HG02759 (cell line): Measurements from ENCODE around the gene CHST3.
"Not testable (repeated sequence)": the region's sequence is repeated elsewhere in the genome, so short reads cannot be mapped to it uniquely, and the experiment has no call there.

Source experiments
- ATAC-seq: cut with Tn5 transposase; IDR thresholded peaks from one replicate; pipeline ENCODE4 v1.9.1; 2021; ENCODE audit warnings: mild to moderate bottlenecking, moderate library complexity; ENCODE audit not compliant: unreplicated experiment

The CHST3 gene

DNA sequence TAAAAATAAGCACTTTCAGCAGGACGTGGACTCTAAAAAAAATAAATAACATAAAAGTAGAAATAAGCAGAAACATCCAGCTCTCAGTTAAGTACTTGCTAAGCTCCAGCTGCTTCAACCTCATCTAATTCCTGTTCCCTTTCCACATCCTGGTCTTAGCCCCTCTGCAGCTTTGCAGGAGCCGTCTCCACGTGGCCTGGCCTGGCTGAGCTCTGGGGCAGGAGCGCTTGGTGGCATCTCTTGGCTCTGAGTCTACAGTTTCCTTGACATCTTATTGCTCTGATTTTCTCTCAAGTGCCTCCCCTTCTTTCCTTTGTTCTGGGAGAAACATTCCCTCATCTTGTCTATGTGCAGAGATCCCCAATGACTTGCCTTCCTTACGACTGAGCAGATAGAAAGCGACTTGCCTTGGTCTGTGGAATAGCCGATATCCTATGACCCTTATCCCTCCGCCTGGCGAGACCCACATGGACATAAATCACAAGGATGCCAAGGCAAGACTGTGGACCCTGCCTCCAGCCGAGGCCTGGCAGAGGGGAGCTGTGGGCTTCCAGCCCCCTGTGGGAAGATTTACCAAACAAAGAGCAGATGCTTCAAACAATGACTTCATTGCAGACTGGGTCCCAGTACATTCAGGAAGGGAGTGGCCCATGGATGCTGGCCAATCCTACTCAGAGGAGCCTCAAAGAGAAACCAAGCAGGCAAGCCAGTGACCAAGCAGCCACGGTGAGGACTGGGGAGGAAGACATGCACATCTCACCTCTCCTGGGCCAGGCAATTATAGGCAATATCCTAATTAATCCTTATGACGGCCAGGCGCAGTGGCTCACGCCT, 62.3 kb downstream of the CHST3 start:
- no peak for ATAC-seq

DNA sequence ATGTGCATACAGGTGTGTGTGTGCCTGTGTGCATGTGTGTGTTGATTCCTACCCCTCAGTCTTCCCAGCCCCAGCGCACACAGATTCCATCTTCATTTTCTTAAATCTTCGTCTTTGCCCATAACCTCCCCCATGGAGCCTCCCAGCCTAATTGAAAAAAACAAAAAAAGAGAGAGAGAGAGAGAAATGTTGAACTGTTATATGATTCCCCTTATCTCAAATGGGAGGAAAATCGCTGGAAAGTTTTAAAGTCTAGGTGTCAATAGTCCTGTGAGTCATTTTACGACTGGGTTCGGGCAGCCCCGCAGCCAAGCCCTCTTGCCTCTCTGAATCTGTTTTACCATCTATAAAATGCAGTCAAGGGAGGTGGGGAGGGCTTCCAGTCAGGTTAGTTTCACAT, 63.3 kb downstream of the CHST3 start:
- ATAC-seq, result no peak

DNA sequence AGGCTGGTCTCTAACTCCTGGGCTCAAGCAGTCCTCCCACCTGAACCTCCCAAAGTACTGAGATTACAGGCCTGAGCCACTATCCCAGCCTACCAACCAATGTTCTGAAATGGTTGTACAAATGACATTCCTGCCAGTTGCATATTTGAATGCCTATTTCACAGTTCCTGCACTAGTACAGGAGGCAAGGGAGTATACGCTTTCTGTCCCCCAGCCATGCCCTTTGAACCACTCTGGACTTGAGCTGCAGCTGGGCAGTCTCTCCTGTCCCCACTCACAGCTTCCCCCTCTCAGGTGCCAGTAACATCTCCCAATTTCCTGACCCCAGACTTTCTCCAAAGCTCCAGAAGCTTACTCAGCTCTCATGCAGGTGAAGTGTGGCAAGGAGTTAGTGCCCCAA, 65.2 kb downstream of the CHST3 start:
- ATAC-seq, result no peak

DNA sequence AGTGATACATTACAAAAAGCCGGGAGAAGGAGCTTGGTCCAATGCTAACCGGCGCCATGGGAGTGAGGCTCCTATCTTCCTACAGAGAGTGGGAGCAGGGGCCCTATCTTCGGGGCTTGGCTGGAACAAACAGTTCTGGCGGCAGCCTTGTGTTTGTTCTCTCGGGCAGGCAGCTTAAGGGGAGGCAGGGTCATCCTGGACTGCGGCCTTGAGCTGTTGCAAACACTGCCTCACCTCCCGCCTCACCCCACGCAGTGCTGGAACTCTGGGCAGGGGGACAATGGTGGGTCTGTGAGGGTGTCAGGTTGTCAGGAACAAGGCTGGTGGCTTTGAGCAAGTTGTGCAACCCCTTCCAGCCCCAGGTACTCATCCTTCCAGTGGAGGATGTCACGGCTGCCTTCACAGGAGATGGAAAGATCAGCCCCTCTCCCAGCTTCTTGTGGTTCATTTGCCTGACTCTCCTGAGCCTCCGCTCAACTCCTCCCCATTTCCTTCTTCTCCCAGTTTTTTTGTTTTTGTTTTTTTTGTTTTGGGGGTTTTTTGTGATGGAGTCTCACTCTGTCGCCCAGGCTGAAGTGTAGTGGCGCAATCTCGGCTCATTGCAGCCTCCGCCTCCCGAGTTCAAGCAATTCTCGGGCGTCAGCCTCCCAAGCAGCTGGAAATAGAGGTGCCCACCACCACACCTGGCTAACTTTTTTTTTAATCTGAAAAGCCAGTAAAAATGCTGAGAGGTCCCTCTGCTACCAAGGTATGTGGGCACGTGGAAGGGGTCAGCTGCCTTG, 66.8 kb downstream of the CHST3 start:
- ATAC-seq, result no peak

DNA sequence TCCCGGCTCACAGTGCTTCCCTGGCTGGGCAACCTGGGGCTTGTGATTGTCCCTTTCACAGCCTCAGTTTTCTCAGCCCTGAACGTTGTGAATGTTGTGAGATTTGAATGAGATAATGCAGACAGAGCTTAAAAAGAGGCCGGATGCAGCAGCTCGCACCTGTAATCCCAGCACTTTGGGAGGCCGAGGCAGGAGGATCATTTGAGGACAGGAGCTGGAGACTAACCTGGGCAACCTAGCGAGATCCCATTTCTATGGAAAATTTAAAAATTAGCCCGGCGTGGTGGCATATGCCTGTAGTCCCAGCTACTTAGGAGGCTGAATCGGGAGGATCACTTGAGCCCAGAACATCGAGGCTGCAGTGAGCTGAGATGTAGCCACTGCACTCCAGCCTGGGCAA, 67.5 kb downstream of the CHST3 start:
- no peak for ATAC-seq

DNA sequence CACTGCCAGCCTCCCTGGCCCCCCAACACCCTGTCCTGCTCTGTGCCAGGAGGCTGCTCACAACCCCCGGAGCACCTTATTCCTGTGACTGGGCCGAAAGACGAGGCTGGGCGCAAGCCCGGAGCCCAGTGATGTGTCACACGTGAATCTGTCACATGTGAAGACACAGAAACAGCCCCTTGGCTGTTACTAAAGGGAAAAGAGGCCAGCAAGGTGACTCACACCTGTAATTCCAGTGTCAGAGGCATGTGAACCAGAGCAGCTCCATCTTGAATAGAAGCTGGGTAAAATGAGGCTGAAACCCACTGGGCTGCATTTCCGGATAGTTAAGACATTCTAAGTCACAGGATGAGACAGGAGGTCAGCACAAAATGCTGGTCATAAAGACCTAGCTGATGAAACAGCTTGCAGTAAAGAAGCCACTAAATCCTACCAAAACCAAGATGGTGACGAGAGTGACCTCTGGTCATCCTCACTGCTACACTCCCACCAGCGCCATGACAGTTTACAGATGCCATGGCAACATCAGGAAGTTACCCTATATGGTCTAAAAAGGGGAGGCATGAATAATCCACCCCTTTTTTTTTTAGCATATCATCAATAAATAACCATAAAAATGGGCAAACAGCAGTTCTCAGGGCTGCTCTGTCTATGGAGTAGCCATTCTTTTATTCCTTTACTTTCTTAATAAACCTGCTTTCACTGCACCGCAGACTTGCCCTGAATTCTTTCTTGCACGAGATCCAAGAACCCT, 68.4 kb downstream of the CHST3 start:
- not testable (repeated sequence) for ATAC-seq

DNA sequence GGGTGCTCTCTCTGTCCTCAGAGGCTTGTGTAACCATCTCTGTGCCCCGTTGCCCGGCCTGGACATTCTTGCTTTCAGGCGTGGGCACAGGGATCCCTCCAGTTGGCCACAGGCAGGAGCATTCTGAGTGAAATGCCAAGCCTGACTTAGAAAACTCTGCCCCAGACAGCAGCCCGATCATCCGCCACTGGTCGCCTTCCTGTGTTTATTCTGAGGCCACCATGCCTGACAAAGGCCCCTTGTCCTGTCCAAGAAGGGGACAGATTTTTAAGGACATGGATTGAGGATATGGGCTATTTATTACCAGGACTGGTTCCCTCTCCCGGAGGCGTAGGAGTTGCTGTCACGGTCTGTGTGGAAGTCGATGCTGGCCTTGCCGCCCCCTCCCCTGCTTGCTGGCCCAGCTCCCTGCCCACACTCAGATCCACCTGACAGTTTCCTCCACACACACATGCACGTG, 69.9 kb downstream of the CHST3 start:
- ATAC-seq, result no peak

DNA sequence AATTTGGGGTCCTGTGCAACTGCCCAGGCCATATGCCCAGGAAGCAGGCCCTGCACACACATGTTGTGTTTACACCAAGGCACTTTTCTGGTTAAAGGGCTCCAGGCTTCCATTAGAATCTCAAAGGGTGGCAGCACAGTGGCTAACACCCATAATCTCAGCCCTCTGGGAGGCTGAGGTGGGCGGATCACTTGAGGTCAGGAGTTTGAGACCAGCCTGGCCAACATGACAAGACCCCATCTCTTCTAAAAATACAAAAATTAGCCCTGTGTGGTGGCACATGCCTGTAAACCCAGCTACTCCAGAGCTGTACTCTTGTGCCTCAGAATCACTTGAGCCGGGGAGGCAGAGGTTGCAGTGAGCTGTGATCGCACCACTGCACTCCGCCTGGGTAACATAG, 70.6 kb downstream of the CHST3 start:
- no peak for ATAC-seq

DNA sequence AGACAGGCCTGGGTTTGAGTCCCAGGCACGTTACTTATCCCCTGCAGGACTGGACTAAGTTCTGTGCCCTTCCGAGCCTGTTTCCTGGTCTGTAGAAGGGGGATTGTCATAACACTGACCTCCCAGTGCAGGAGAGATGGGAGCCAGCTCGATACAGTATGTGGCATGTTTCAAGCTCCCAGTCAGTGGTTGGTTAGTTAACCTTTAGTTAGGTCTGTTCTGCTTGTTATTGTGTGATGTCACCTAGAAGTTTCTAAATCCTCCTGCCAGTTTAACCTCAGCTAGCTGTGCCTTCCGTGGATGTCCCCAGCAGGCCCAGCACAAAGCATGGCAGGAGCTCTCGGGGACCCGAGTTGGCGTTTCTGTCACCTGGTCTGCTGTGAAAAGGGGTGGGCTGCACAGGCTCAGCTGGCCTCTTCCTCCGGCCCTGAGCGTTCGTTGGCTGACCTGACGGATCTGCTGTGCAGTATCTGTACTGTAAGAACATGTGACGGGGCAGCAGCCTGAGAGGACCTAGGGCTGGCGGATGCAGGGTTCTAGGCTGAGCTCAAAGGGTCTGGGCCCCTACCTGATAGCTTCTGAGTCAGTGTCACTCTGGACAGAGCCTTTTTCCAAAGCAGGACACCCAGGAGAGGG, 71.2 kb downstream of the CHST3 start:
- no peak for ATAC-seq

DNA sequence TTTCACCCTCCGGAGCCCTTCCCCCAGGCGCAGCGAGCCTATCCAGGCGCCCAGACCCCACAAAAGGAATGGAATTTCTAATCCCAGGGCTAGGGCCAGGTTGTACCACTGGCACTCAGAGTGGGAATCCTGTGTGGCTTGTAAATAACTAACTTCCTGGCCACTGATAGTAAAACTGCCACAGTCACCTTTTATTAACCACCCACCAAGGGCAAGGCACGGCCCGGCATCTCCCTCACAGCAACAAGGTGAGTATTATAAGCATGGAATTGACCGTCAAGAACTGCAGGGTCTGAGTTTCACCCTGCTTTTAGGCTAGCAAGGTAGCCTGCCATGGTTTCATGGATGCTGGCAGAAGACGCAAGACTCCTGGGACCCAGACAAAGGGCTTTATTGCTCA, 73.1 kb downstream of the CHST3 start:
- no peak for ATAC-seq

DNA sequence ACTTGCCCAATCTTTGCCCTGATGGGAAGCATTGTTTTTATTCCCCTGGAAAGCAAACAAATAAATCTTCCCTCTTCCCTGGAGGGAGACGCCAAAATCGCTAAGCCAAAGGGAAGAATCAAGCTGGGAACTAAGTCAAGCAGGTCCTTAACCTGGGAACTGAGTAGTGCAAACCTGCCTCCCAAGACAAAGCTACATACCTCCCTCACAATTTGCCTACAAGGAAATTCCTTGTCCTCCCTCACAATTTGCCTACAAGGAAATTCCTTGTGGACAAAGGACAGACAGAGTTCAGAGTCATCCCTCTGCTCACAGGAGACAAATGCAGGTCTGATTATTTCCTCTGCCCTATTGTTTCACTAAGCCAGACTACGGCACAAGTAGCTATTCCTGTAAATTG, 73.6 kb downstream of the CHST3 start:
- no peak for ATAC-seq

DNA sequence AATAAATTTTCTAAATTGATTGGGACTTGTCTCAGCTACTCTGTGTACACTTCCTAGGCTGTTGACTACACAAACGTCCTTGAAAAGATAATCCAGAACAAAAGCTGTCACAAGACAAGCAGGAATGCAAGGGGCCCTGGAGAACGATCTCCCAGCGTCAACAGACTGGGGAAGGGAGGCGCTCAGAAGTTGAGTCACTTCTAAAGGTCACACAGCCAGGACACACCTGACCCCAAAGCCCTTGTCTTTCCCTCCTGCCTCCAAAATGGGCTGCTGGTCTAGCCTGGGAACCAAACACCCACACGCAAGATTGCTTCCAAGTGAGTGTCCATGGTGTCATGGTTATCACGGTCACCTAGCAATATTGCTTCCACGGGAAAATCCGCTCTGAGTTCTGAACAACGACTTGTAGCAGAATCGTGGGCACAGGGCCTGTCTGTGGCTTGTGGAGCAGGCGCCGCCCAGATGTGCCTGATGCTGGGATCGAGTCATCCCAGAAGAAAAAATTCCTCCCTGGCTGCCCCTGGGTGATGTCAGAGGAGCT, 74.3 kb downstream of the CHST3 start:
- no peak for ATAC-seq

DNA sequence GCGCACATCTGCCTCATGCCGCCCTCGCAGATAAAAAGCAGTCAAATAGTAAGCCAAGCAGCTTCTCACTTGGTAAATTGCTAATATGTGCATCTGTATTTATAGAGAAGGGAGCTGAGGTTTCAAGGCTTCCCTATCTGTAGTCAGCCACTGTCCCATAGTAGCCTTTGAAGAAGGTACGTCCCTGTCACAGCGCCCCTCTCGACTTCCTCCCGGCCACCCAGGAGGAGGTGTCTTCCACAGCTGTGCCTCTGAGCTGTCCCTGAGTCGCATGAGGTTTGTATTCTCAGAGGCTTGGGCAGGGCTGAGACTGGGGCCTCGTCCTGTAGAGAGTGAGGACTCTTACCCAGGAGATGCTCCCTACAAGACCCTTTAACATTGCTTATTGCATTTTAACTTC, 75.2 kb downstream of the CHST3 start:
- ATAC-seq, result no peak

DNA sequence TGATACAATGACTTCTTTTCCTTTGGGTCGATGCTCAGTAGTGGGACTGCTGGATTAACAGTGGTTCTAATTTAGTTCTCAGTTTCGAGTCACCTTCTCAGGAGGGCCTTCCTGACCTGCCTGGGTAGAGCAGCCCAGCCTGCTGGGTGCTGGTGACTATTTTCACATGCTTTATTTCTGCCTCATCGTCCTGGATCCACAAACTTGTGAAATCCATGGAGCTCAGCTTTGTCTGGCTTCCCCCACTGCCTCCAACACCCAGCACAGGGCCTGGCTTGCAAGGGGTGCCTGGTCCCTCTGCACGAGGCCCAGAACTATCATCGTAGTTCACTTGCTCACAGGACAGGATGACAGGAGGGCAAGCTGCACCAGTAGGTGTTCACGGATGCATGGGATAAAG, 77.3 kb downstream of the CHST3 start:
- ATAC-seq, result no peak

DNA sequence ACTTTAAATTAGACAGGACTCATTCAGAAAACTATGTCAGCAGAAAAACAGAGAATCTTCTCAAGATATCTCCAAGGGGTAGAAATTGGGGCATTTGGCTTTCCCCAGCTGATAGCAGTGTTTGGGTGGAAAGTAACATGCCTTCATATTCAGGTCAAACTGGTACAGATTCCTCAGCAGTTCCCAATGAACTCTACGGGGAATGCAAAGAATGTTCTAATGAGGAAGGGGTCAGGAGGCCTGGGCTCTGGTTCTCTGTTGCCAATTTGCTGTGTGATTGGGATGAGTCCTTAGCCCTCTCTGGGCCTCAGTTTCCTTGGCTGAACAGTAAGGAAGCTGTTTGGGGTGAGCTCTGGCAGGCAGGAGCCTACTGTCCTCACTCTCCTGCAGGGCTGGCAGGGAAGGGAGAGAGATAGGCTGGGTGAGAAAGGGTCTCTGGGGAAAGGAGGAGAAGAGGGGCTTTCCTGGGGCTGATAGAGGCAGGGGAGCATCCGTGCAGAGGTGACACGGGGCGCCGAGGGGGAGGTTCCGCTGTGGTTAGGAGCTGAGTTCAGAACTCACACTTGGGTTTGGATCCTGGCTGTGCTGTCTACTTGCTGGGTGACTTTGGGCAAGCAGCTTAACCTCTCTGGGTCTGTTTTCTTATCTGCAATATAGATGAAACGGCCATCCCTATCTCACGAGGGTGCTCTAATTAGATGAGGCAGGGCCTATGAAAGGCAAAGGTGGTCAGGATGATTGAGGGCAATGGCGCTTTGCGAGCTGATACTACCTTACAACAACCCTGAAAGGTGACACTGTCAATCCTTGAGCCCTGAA, 79.0 kb downstream of the CHST3 start:
- no peak for ATAC-seq

DNA sequence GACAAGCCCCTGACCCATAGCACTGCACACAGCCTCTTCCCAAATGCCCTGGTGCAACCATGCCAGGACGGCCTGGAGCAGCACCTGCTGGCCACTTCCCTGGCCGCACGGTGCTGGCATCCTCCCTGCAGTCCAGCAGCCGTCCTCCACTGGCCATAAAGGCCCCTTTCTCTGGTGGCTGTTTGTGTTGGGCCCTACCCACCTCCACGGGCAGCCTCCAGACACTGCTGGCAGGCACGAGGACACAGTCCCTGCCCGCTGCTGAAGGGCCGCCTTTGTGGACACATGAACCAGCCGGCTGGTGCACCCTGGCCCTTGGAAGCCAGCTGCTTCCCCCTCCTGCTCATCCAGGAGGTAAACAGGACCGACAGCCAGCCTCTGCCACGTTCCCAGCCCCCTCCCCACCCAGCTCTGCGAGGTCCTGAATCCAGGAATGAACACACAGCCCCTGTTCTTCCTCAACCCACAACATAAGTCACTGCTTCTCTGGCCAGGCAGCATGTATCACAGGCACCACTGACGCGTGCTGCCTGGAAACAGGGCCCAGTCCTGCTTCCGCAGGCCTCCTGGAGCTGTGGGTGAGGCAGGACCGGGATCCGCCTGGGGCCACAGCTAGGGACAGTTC, 80.3 kb downstream of the CHST3 start:
- ATAC-seq, result no peak

DNA sequence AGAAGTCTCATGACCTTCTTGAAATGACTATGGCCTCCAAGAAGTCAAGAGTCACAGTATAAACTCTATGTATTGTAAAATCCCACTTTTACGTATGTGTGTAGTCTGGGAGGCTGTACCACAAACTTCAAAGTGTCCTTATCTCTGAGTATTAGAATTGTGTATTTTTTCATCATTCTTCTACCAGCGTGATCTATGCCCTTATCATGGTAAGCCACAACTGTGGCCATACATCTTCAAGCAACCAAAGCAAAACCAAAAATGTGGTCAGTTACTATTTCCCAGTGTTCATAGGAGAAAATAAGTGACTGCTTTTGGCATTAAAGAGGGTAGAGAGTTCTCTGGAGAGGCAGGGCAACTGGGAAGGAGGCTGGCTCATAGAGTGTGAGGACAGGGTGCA, 81.4 kb downstream of the CHST3 start:
- ATAC-seq, result no peak

DNA sequence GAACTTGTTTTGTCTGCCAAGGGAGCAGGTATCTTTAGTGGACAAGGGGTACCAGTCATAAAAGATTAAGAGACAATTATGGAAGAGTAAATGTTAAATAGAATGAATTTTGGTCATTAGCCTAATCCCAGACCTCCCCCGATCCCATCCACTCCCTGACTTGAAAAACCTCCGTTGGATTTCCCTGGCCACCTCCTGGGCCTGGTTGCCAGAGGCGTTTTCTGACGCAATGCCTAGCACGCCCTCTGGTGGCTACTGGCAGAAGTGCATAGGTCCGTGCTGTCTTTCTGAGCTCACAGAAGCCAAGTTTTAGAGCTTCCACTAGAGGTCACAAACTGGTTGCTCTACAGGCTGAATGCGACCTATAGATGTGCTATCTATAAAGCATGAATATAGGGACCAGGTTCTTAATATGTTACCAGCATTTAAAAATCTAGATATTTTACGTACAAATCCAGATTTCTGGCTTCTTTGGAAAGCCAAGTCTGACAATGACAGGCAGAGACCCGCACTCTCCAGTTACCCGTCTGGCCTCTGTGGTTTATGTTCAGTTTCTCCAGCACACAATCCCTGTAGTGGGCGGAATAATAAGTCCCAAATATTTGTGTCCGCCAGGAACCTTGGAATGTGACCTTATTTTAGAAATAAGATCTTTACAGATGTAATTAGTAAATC, 84.4 kb downstream of the CHST3 start:
- ATAC-seq, result no peak

DNA sequence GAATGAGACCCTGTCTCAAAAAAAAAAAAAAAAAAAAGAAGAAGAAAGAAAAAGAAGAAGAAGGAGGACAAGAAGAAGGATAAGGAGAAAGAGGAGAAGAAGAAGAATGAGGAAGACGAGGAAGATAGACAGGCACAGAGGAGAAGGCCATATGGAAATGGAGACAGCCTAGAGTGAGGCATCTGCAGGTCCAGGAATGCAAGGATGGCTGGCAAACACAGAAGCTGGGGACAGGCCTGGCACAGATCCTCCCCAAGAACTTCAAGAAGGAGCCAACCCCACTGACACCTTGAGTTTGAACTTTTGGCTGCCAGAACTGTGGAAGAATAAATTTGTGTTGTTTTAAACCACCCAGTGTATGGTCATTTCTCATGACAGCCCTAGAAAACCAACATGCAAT, 85.3 kb downstream of the CHST3 start:
- no peak for ATAC-seq
